ENCODE data around the gene TRAF3IP1. TPM values are rescaled to one million over a fixed set of nuclear protein-coding genes. Genes with fewer than 3 reads are reported as not detected.
"Not testable (repeated sequence)": the region's sequence is repeated elsewhere in the genome, so short reads cannot be mapped to it uniquely, and the experiment has no call there.

Gene TRAF3IP1
- total and polyA plus RNA-seq, 2 donors (not counting 1 experiment from before 2014, with no cell fraction given) = 1.4 to 15.5 TPM

- no peak overlapping the region for H3K27ac ChIP-seq (ENCODE audit: low read length in 2 of 2)
- no peak overlapping the region for H2AFZ ChIP-seq (ENCODE audit: insufficient read depth, low read depth, low read length, poor library complexity, severe bottlenecking)
- 97% methylated on average over 10 of the region's 10 CpGs for WGBS (ENCODE audit: insufficient coverage)
- no peaks in the 10 kb centered on the region for H3K27me3 ChIP-seq (replicated peaks in 1 of 4; ENCODE audit: control extremely low read depth in 1 of 4, control insufficient read depth in 3 of 4, insufficient read depth in 4 of 4, low read length in 3 of 4)
- H3K4me1 Mint-ChIP-seq = peaks cover 15% of the 10 kb centered on the region
- H3K4me3 Mint-ChIP-seq = peak overlapping the region; percentile 78
- no peaks in the 10 kb centered on the region for H4K20me1 ChIP-seq (ENCODE audit: control insufficient read depth, insufficient read depth, low read length, poor library complexity, severe bottlenecking)
- no peaks in the 10 kb centered on the region for H3K9me3 Mint-ChIP-seq (ENCODE audit: insufficient read depth)
- POLR2A ChIA-PET = no interaction called here
- no peak for TF ChIP-seq EZH2 (IDR thresholded peaks at IDR 0.05; ENCODE audit: borderline replicate concordance, insufficient read depth, low read depth, low read length, poor library complexity, severe bottlenecking)
- TF ChIP-seq CTCF (IDR thresholded peaks at IDR 0.05) = no peak
- no peak overlapping the region for H3K4me3 ChIP-seq (ENCODE audit: control extremely low read depth in 1 of 5, extremely low read depth in 1 of 5, insufficient read depth in 1 of 5, low read depth in 2 of 5, low read length in 4 of 5)
- H3K4me1 ChIP-seq (ENCODE audit: control insufficient read depth in 2 of 2, insufficient read depth in 2 of 2, low read length in 2 of 2) = peaks cover 12 to 16% of the 10 kb centered on the region in 2 donors
- H3K27ac Mint-ChIP-seq = no peak overlapping the region
- H3K27me3 Mint-ChIP-seq = no peaks in the 10 kb centered on the region
- no peaks in the 10 kb centered on the region for H3K9me3 ChIP-seq (ENCODE audit: control extremely low read depth in 1 of 3, control insufficient read depth in 2 of 3, insufficient read depth in 1 of 3, low read length in 2 of 3)
- no peak overlapping the region for H3K9ac ChIP-seq (ENCODE audit: low read length)
- H3K79me2 ChIP-seq (ENCODE audit: control insufficient read depth, insufficient read depth, low read length) = peaks cover 3% of the 10 kb centered on the region
- ATAC-seq (ENCODE audit: low read depth) = no peak
- H3K36me3 ChIP-seq (replicated peaks in 1 of 2; ENCODE audit: control extremely low read depth in 1 of 2, control insufficient read depth in 1 of 2, extremely low read depth in 1 of 2, insufficient read depth in 2 of 2, low read length in 1 of 2) = no peaks in the 10 kb centered on the region
- H3K4me2 ChIP-seq (replicated peaks; ENCODE audit: low read depth, low read length, poor library complexity, severe bottlenecking) = no peak overlapping the region
- no peak for DNase-seq
- CTCF ChIA-PET = no interaction called here
- intact Hi-C loops (cut with micrococcal nuclease) = loop anchor here (5.0 kb wide), 1 partner anchor 85 kb away; no protein-coding TSS in a partner anchor
Measured at GRCh38 chr2:238322001-238322411, 1.7 kb downstream of the TRAF3IP1 start.

GRCh38 chr2:238324248-238324647 lies 3.9 kb downstream of the TRAF3IP1 start:
- H3K4me3 ChIP-seq (ENCODE audit: control extremely low read depth in 1 of 5, extremely low read depth in 1 of 5, insufficient read depth in 1 of 5, low read depth in 2 of 5, low read length in 4 of 5); H2AFZ ChIP-seq (ENCODE audit: insufficient read depth, low read depth, low read length, poor library complexity, severe bottlenecking); H3K4me2 ChIP-seq (replicated peaks; ENCODE audit: low read depth, low read length, poor library complexity, severe bottlenecking); H3K27me3 Mint-ChIP-seq; H3K36me3 ChIP-seq (replicated peaks in 1 of 2; ENCODE audit: control extremely low read depth in 1 of 2, control insufficient read depth in 1 of 2, extremely low read depth in 1 of 2, insufficient read depth in 2 of 2, low read length in 1 of 2); H3K27me3 ChIP-seq (replicated peaks in 1 of 4; ENCODE audit: control extremely low read depth in 1 of 4, control insufficient read depth in 3 of 4, insufficient read depth in 4 of 4, low read length in 3 of 4); POLR2A ChIA-PET; ATAC-seq (ENCODE audit: low read depth); H3K9me3 ChIP-seq (ENCODE audit: control extremely low read depth in 1 of 3, control insufficient read depth in 2 of 3, insufficient read depth in 1 of 3, low read length in 2 of 3); H4K20me1 ChIP-seq (ENCODE audit: control insufficient read depth, insufficient read depth, low read length, poor library complexity, severe bottlenecking); H3K4me3 Mint-ChIP-seq; H3K27ac ChIP-seq (ENCODE audit: low read length in 2 of 2); H3K79me2 ChIP-seq (ENCODE audit: control insufficient read depth, insufficient read depth, low read length); H3K9ac ChIP-seq (ENCODE audit: low read length); CTCF ChIA-PET; H3K9me3 Mint-ChIP-seq (ENCODE audit: insufficient read depth); H3K27ac Mint-ChIP-seq; DNase-seq: not testable (repeated sequence)
- peaks cover 15% of the 10 kb centered on the region for H3K4me1 Mint-ChIP-seq
- peaks cover 12 to 16% of the 10 kb centered on the region in 2 donors for H3K4me1 ChIP-seq (ENCODE audit: control insufficient read depth in 2 of 2, insufficient read depth in 2 of 2, low read length in 2 of 2)
- intact Hi-C loops (cut with micrococcal nuclease) = loop anchor here (5.0 kb wide), 1 partner anchor 87 kb away; no protein-coding TSS in a partner anchor
- WGBS (ENCODE audit: insufficient coverage) = 96% methylated on average over 7 of the region's 7 CpGs

Measured in B cell (primary cell).